Adrenal gland (tissue), 12 donors: ENCODE results near the gene HIVEP3. TPM values are rescaled to one million over a fixed set of nuclear protein-coding genes. Genes with fewer than 3 reads are reported as not detected.
A peak's percentile ranks its signal among the peaks of the same experiment; 100 is the strongest.

Source experiments
- DNase-seq, 7 donors: peaks; one replicate each; pipeline ENCODE4 v3.0.0-alpha.2; 2019 to 2020
- H3K27ac ChIP-seq, 5 donors: fragments of 200-600 bp; sonication (generic) in 4 of 5; 1 replicate in 3 of 5; 2 replicates in 2 of 5; pipeline versions ENCODE4 v1.5.1 to v1.8.0; 2016 to 2020; ENCODE audit warnings: mild to moderate bottlenecking in 1 of 5
- H3K27me3 ChIP-seq: fragments of 200-600 bp; 2 replicates; pipeline ENCODE4 v1.8.0; 2021
- H3K36me3 ChIP-seq, 2 donors: fragments of 200-600 bp; replicated peaks in 1 of 2; 1 replicate in 1 of 2; 2 replicates in 1 of 2; pipeline versions ENCODE4 v1.5.1 to v1.8.0; 2018 to 2022
- H3K4me1 ChIP-seq, 2 donors: fragments of 200-600 bp; replicated peaks in 1 of 2; 1 replicate in 1 of 2; 2 replicates in 1 of 2; pipeline versions ENCODE4 v1.5.1 to v1.8.0; 2018 to 2021
- H3K4me3 ChIP-seq, 4 donors: fragments of 200-600 bp; sonication (generic) in 3 of 4; one replicate each; pipeline ENCODE4 v1.5.1; 2016 to 2018
- H3K9me3 ChIP-seq, 3 donors: fragments of 200-600 bp; sonication (generic) in 1 of 3; replicated peaks in 1 of 3; 1 replicate in 2 of 3; 2 replicates in 1 of 3; pipeline versions ENCODE4 v1.5.1 to v1.8.0; 2016 to 2021
- POLR2A ChIP-seq, 2 donors: fragments of 450-650 bp; IDR thresholded peaks; one replicate each; pipeline ENCODE4 v1.6.1; 2017; ENCODE audit warnings: antibody characterized with exemption in 2 of 2, mild to moderate bottlenecking in 2 of 2, moderate library complexity in 1 of 2
- WGBS, 4 donors: extraction: QIAGEN DNeasy Blood & Tissue Kit in 2 of 4; methylation state at CpG; one replicate each; pipeline versions ENCODE4 v1.1.5 to v1.1.7; 2013 to 2017; 5-methylcytosine and 5-hydroxymethylcytosine counted together
- intact Hi-C, 2 donors: fragments of 100-400 bp; cut with DNase I; formaldehyde crosslinking; loops; one replicate each; pipeline versions ENCODE4 v1.14.1 to v1.15.0; 2022 to 2023
- polyA plus RNA-seq, 3 donors: library from polyadenylated mRNA; stranded (reverse); fragments of 200-250 nt in 2 of 3; fragments of 350-450 nt in 1 of 3; fragmentation: Illumina TruSeq in 1 of 3; extraction: RNeasy Lipid Tissue Mini Kit (QIAGEN cat#74804) in 1 of 3; gene quantifications; one replicate each; pipeline ENCODE4 v1.2.3, GENCODE V29; 2013 to 2014
- total RNA-seq, 9 donors: library from RNA; depleted of rRNA in 4 of 9; stranded (reverse); fragments of >200 nt in 4 of 9; fragments of 120-200 nt in 1 of 9; fragmentation: NEBNext Ultra II Directional in 1 of 9; extraction: Animal tissue kit (Norgen Biotek cat#: 25700) in 1 of 9; gene quantifications; one replicate each; pipeline versions ENCODE4 v1.1.0 to v1.2.4, GENCODE V29; 2013 to 2023
- TF ChIP-seq, protein P1 (sequence below), 6 experiments: fragments of 450-650 bp in 4 of 6; fragments of 200-600 bp in 2 of 6; sonication (generic) in 1 of 6; IDR thresholded peaks; 1 replicate in 5 of 6; 2 replicates in 1 of 6; pipeline versions ENCODE4 v1.5.1 to v1.8.0; 2016 to 2021; ENCODE audit warnings: antibody characterized with exemption in 6 of 6, mild to moderate bottlenecking in 2 of 6, moderate library complexity in 1 of 6
- donor health status: healthy with polysubstance abuse.
- donor health status: Bipolar disorder and iron deficiency.
- donor health status: DM: yes; HTN: yes; CAD: no.
- donor health status: DM: no; HTN: no; CAD: no.
- donor health status: DM: no; HTN: no; CAD: no.
- donor health status: DM: yes; HTN: yes; CAD: no.

Gene HIVEP3
- total and polyA plus RNA-seq, 12 donors = 3.2 to 7.7 (median 7.0) TPM

DNA sequence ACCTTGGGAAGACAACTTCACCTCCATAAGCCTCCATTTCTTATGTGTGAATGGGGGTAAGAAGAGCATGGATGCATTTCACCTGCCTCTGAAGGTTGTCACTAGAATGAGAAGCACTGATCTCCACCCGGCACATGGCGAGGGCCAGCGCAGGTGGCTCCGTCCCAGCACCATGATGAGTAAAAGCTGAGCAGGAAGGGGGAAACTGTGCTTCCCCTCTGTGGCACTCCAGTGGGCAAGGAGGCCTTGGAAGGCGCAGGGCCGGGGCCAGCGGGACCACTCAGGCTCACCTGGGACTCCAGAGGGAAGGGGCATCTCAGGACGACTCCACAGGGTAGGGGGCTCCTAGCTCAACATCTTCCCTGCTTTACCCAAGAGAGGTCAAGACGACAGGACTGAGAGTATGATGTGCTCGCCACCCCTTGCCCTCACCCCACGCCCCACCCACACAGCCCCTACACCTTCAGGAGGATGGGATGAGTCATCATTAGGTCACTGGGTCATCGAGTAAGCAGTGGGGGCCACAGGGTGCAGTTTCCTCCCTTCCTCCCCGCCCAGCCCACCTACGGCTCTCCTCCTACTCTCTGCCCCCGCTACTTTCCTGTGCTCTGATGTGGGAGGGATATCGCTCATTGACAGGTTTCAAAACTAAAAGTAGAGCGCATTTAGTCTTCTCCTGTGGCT lies 112.1 kb downstream of the HIVEP3 start:
- no peaks in the 10 kb centered on the region for H3K9me3 ChIP-seq
- DNase-seq = no peak
- peaks cover 0 to 18% of the 10 kb centered on the region in 2 donors for H3K4me1 ChIP-seq
- TF ChIP-seq, protein P1, sequence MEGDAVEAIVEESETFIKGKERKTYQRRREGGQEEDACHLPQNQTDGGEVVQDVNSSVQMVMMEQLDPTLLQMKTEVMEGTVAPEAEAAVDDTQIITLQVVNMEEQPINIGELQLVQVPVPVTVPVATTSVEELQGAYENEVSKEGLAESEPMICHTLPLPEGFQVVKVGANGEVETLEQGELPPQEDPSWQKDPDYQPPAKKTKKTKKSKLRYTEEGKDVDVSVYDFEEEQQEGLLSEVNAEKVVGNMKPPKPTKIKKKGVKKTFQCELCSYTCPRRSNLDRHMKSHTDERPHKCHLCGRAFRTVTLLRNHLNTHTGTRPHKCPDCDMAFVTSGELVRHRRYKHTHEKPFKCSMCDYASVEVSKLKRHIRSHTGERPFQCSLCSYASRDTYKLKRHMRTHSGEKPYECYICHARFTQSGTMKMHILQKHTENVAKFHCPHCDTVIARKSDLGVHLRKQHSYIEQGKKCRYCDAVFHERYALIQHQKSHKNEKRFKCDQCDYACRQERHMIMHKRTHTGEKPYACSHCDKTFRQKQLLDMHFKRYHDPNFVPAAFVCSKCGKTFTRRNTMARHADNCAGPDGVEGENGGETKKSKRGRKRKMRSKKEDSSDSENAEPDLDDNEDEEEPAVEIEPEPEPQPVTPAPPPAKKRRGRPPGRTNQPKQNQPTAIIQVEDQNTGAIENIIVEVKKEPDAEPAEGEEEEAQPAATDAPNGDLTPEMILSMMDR (IDR thresholded peaks at IDR 0.05) = no peak
- TF ChIP-seq POLR2A (IDR thresholded peaks at IDR 0.05) = no peak
- no peak overlapping the region for H3K27ac ChIP-seq
- no peaks in the 10 kb centered on the region for H3K27me3 ChIP-seq
- H3K4me3 ChIP-seq = no peak overlapping the region
- 85 to 96% (median 90%) methylated on average over 11 to 17 of the region's 17 CpGs for WGBS, 4 donors
- intact Hi-C loops = loop anchor here in 1 of 2 donors (10.0 kb wide), 1 partner anchor 232 kb away; no protein-coding TSS in a partner anchor
- no peaks in the 10 kb centered on the region for H3K36me3 ChIP-seq

DNA sequence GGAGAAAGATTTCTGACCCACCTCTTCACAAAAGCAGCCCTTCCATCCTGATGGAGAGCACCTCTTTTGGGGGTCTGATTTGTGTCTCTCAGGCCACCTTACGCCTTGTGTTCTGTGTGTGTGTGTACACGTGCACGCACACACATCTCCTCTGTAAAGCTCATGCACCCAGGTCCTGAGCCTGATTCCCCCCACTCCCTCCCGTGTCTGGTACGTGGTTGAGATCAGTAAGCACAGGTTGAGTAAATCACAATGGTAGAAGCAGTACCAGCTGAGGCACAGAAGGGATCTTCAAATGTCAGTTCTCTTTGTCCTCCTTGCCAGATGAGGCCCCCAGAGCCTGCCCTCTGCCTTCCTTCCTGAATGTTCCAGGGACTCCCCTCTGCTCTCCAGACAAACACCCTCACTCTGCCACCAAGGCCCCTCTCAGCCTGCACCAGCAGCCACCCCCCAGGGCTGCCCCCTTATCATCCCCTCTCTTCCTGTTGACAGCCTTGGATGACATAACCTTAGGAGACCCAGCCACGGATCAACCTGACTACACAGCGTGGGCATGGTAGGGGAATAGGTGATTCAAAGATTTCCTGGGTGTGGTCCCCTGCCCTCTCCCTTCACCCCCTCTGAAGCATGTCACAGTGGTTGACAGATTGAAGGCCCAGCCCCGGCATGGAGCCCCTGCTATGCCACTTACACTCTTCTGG lies 112.8 kb downstream of the HIVEP3 start:
- Histone ChIP-seq H3K9me3 (no peaks in the 10 kb centered on the region), H3K27ac (no peak overlapping the region), H3K4me3 (no peak overlapping the region), H3K27me3 (no peaks in the 10 kb centered on the region), H3K4me1 (peaks cover 0 to 18% of the 10 kb centered on the region in 2 donors), H3K36me3 (no peaks in the 10 kb centered on the region)
- TF ChIP-seq, protein P1 (IDR thresholded peaks at IDR 0.05) = no peak
- TF ChIP-seq POLR2A (IDR thresholded peaks at IDR 0.05) = no peak
- peak in 1 of 7 donors; percentile 30 for DNase-seq
- 84 to 92% (median 90%) methylated on average over 5 to 8 of the region's 8 CpGs for WGBS, 4 donors
- intact Hi-C loops = loop anchor here in 1 of 2 donors (10.0 kb wide), 1 partner anchor 231 kb away; no protein-coding TSS in a partner anchor

DNA sequence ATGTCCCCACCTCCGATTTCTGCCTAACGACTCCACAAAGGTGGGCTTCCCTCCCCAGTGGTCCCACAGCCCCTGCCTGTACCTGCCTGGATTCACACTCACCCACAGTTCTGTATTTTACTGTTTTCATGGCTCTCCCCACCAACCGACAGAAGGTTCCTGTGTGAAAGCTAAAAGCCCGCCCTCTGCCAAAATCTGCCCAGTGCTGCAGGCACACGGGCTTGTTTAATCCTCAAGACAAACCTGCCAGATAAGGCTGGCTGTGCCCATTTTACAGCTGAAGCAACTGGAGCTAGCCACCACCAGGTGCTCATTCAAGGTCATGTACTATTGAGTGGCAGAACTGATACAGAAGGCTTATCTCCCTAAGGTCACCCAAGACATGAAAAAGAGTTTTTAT lies 114.5 kb downstream of the HIVEP3 start:
- Histone ChIP-seq H3K9me3 (no peaks in the 10 kb centered on the region), H3K36me3 (no peaks in the 10 kb centered on the region), H3K27me3 (no peaks in the 10 kb centered on the region), H3K27ac (no peak overlapping the region), H3K4me3 (no peak overlapping the region), H3K4me1 (peaks cover 0 to 18% of the 10 kb centered on the region in 2 donors)
- 73 to 81% (median 79%) methylated on average over 5 of the region's 5 CpGs for WGBS, 4 donors
- intact Hi-C loops = loop anchor here in 1 of 2 donors (10.0 kb wide), 1 partner anchor 229 kb away; no protein-coding TSS in a partner anchor
- TF ChIP-seq POLR2A (IDR thresholded peaks at IDR 0.05) = no peak
- TF ChIP-seq, protein P1 (IDR thresholded peaks at IDR 0.05) = no peak
- DNase-seq = no peak

DNA sequence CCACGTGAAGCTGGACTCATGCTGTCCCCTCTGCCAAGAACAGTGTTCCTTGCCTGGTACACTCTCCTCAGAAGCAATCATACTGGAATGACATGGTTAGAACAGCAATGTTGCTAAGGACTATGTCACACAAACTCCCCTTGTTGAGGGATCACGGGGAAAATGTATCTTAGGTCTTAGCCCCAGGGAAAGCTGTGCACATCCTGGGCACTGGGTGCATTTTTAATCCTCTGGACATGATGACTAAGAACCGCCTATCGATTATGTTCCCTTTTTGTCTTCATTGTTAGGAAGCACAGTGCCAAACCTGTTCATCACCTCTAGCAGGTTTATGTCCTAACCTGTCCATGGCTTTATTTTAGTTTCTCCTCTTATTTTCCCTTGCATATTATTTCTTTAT lies 115.1 kb downstream of the HIVEP3 start:
- intact Hi-C loops = loop anchor here in 1 of 2 donors (10.0 kb wide), 1 partner anchor 229 kb away; no protein-coding TSS in a partner anchor
- no peaks in the 10 kb centered on the region for H3K36me3 ChIP-seq
- peak overlapping the region in 2 of 5 donors; percentile 49 to 68 for H3K27ac ChIP-seq
- no peaks in the 10 kb centered on the region for H3K27me3 ChIP-seq
- no peak for DNase-seq
- WGBS, 4 donors = 67 to 81% (median 80%) methylated on average over 4 of the region's 4 CpGs
- TF ChIP-seq POLR2A (IDR thresholded peaks at IDR 0.05) = no peak
- TF ChIP-seq, protein P1 (IDR thresholded peaks at IDR 0.05) = no peak
- no peaks in the 10 kb centered on the region for H3K9me3 ChIP-seq
- peaks cover 0 to 18% of the 10 kb centered on the region in 2 donors for H3K4me1 ChIP-seq
- H3K4me3 ChIP-seq = no peak overlapping the region
